SK-N-SH treated with all-trans-retinoic acid at 6 μM for 48 hours (cell line): ENCODE results near the gene ERCC2.

Experiments
- ATAC-seq: fragments of 200-7000 bp; cut with Tn5 transposase; 3 replicates; pipeline ENCODE4 v1.9.1; 2020; ENCODE audit warnings: mild to moderate bottlenecking, moderate library complexity
- ARNTL ChIP-seq: fragments of 450-650 bp; formaldehyde crosslinking; IDR thresholded peaks from 2 replicates; pipeline ENCODE4 v1.5.0; 2020; ENCODE audit warnings: low read depth, mild to moderate bottlenecking, moderate library complexity, borderline replicate concordance
- BACH2 ChIP-seq: fragments of 250-450 bp; sonication (Bioruptor Pico); IDR thresholded peaks from 2 replicates; pipeline ENCODE4 v1.9.0; 2021; ENCODE audit warnings: mild to moderate bottlenecking, borderline replicate concordance
- CREB5 ChIP-seq: fragments of 250-450 bp; sonication (Bioruptor Pico); IDR thresholded peaks from 2 replicates; pipeline ENCODE4 v1.5.1; 2020; ENCODE audit warnings: low read depth, mild to moderate bottlenecking, moderate library complexity
- CSDC2 ChIP-seq: fragments of 250-450 bp; sonication (Bioruptor Pico); IDR thresholded peaks from 2 replicates; pipeline ENCODE4 v1.5.0; 2020; ENCODE audit warnings: mild to moderate bottlenecking, moderate library complexity
- CSRNP3 ChIP-seq: fragments of 250-450 bp; sonication (Bioruptor Pico); IDR thresholded peaks from 2 replicates; pipeline ENCODE4 v1.5.1; 2021; ENCODE audit warnings: mild to moderate bottlenecking, moderate library complexity
- GLIS3 ChIP-seq: fragments of 250-450 bp; sonication (Bioruptor Pico); IDR thresholded peaks from 2 replicates; pipeline ENCODE4 v1.5.0; 2020; ENCODE audit warnings: mild to moderate bottlenecking, moderate library complexity
- ISL1 ChIP-seq: fragments of 250-450 bp; sonication (Bioruptor Pico); IDR thresholded peaks from 2 replicates; pipeline ENCODE4 v2.1.2; 2022; ENCODE audit warnings: mild to moderate bottlenecking, moderate library complexity
- OSR1 ChIP-seq: fragments of 250-450 bp; sonication (Bioruptor Pico); IDR thresholded peaks from 2 replicates; pipeline ENCODE4 v1.8.0; 2022; ENCODE audit warnings: moderate library complexity, mild to moderate bottlenecking, inconsistent platforms
- PATZ1 ChIP-seq: fragments of 250-450 bp; sonication (Bioruptor Pico); IDR thresholded peaks from 2 replicates; pipeline ENCODE4 v1.8.0; 2020; ENCODE audit warnings: mild to moderate bottlenecking, moderate library complexity, borderline replicate concordance
- POU6F1 ChIP-seq: fragments of 250-450 bp; sonication (Bioruptor Pico); IDR thresholded peaks from 2 replicates; pipeline ENCODE4 v1.8.0; 2021; ENCODE audit warnings: low read depth, mild to moderate bottlenecking, moderate library complexity, borderline replicate concordance
- PPARA ChIP-seq: fragments of 250-450 bp; sonication (Bioruptor Pico); IDR thresholded peaks from 2 replicates; pipeline ENCODE4 v1.5.0; 2020; ENCODE audit warnings: mild to moderate bottlenecking, borderline replicate concordance
- RARB ChIP-seq: fragments of 250-450 bp; sonication (Bioruptor Pico); IDR thresholded peaks from 2 replicates; pipeline ENCODE4 v1.8.0; 2021; ENCODE audit warnings: mild to moderate bottlenecking, moderate library complexity
- SNAI2 ChIP-seq: fragments of 250-450 bp; sonication (Bioruptor Pico); IDR thresholded peaks from 2 replicates; pipeline ENCODE4 v1.5.0; 2020; ENCODE audit warnings: mild to moderate bottlenecking, moderate library complexity
- TCF4 ChIP-seq: fragments of 250-450 bp; sonication (Bioruptor Pico); IDR thresholded peaks from 2 replicates; pipeline ENCODE4 v1.8.0; 2021; ENCODE audit warnings: mild to moderate bottlenecking, moderate library complexity, borderline replicate concordance
- TOX ChIP-seq: fragments of 250-450 bp; sonication (Bioruptor Pico); IDR thresholded peaks from 2 replicates; pipeline ENCODE4 v1.8.0; 2021; ENCODE audit warnings: mild to moderate bottlenecking, moderate library complexity, borderline replicate concordance
- TSHZ2 ChIP-seq: fragments of 250-450 bp; sonication (Bioruptor Pico); IDR thresholded peaks from 2 replicates; pipeline ENCODE4 v1.5.0; 2020; ENCODE audit warnings: mild to moderate bottlenecking, moderate library complexity
- ZC3H10 ChIP-seq: fragments of 250-450 bp; sonication (Bioruptor Pico); IDR thresholded peaks from 2 replicates; pipeline ENCODE4 v1.5.1; 2021; ENCODE audit warnings: mild to moderate bottlenecking, moderate library complexity
- ZFP3 ChIP-seq: fragments of 250-450 bp; sonication (Bioruptor Pico); IDR thresholded peaks from 2 replicates; pipeline ENCODE4 v1.5.0; 2020; ENCODE audit warnings: mild to moderate bottlenecking, moderate library complexity
- ZFP30 ChIP-seq: fragments of 450-650 bp; formaldehyde crosslinking; IDR thresholded peaks from 2 replicates; pipeline ENCODE4 v1.5.0; 2022; ENCODE audit warnings: mild to moderate bottlenecking, moderate library complexity
- ZNF565 ChIP-seq: fragments of 450-650 bp; formaldehyde crosslinking; conservative IDR thresholded peaks from 2 replicates; pipeline ENCODE4 v1.5.0; 2020; ENCODE audit warnings: low read depth, mild to moderate bottlenecking, moderate library complexity
- ZNF70 ChIP-seq: fragments of 450-650 bp; formaldehyde crosslinking; IDR thresholded peaks from 2 replicates; pipeline ENCODE4 v1.5.0; 2020; ENCODE audit warnings: mild to moderate bottlenecking, moderate library complexity
- ZNF8 ChIP-seq: fragments of 450-650 bp; formaldehyde crosslinking; IDR thresholded peaks from 2 replicates; pipeline ENCODE4 v1.5.0; 2020; ENCODE audit warnings: mild to moderate bottlenecking, moderate library complexity

Gene ERCC2

GRCh38 chr19:45362291-45362690 lies 8.1 kb downstream of the ERCC2 start:
- no peak for ATAC-seq
- no peak for TF ChIP-seq ISL1 (CRISPR knock-in tag)
- no peak for TF ChIP-seq CSDC2 (CRISPR knock-in tag)
- no peak for TF ChIP-seq TOX (CRISPR knock-in tag)
- no peak for TF ChIP-seq GLIS3 (CRISPR knock-in tag)
- TF ChIP-seq ZFP3 (CRISPR knock-in tag) = no peak
- no peak for TF ChIP-seq ZNF8
- no peak for TF ChIP-seq SNAI2 (CRISPR knock-in tag)
- no peak for TF ChIP-seq PATZ1 (CRISPR knock-in tag)
- no peak for TF ChIP-seq ZFP30 (CRISPR knock-in tag)
- no peak for TF ChIP-seq POU6F1 (CRISPR knock-in tag)
- no peak for TF ChIP-seq CREB5
- TF ChIP-seq ZNF70 (CRISPR knock-in tag) = no peak
- no peak for TF ChIP-seq ZNF565 (CRISPR knock-in tag)
- no peak for TF ChIP-seq ARNTL (CRISPR knock-in tag)
- no peak for TF ChIP-seq TCF4 (CRISPR knock-in tag)
- TF ChIP-seq BACH2 (CRISPR knock-in tag) = no peak
- no peak for TF ChIP-seq RARB (CRISPR knock-in tag)
- TF ChIP-seq CSRNP3 (CRISPR knock-in tag) = no peak
- no peak for TF ChIP-seq ZC3H10
- TF ChIP-seq, all 23 proteins: peak for 0

GRCh38 chr19:45361608-45362007 lies 8.8 kb downstream of the ERCC2 start:
- ATAC-seq = no peak
- TF ChIP-seq ZNF70 (CRISPR knock-in tag) = no peak
- TF ChIP-seq TOX (CRISPR knock-in tag) = no peak
- TF ChIP-seq ZC3H10 = no peak
- TF ChIP-seq ISL1 (CRISPR knock-in tag) = no peak
- no peak for TF ChIP-seq TCF4 (CRISPR knock-in tag)
- no peak for TF ChIP-seq BACH2 (CRISPR knock-in tag)
- no peak for TF ChIP-seq CSDC2 (CRISPR knock-in tag)
- TF ChIP-seq, all 23 proteins: peak for 0

- no peak for ATAC-seq
- TF ChIP-seq TSHZ2 (CRISPR knock-in tag) = no peak
- no peak for TF ChIP-seq ZFP3 (CRISPR knock-in tag)
- no peak for TF ChIP-seq ISL1 (CRISPR knock-in tag)
- TF ChIP-seq POU6F1 (CRISPR knock-in tag) = no peak
- no peak for TF ChIP-seq CSDC2 (CRISPR knock-in tag)
- TF ChIP-seq ZNF8 = no peak
- TF ChIP-seq ZNF70 (CRISPR knock-in tag) = no peak
- no peak for TF ChIP-seq BACH2 (CRISPR knock-in tag)
- no peak for TF ChIP-seq TCF4 (CRISPR knock-in tag)
- TF ChIP-seq PATZ1 (CRISPR knock-in tag) = no peak
- TF ChIP-seq OSR1 = no peak
- no peak for TF ChIP-seq RARB (CRISPR knock-in tag)
- TF ChIP-seq PPARA (CRISPR knock-in tag) = no peak
- no peak for TF ChIP-seq ZNF565 (CRISPR knock-in tag)
- no peak for TF ChIP-seq CREB5
These were observed 12.1 kb downstream of the ERCC2 start for GRCh38 chr19:45358213-45358792.
